H7 (cell line): ENCODE measurements around the gene METTL15. TPM values are rescaled to one million over a fixed set of nuclear protein-coding genes. Genes with fewer than 3 reads are reported as not detected.
"Not testable (repeated sequence)": the region's sequence is repeated elsewhere in the genome, so short reads cannot be mapped to it uniquely, and the experiment has no call there.

Experiments
- DNase-seq: peaks from one replicate; pipeline ENCODE4 v3.0.0; 2012
- H3K27me3 ChIP-seq: 2 replicates; pipeline ENCODE4 v1.6.0; 2011; ENCODE audit warnings: mild to moderate bottlenecking, low read length; ENCODE audit not compliant: control insufficient read depth, insufficient read depth
- H3K36me3 ChIP-seq: replicated peaks from 2 replicates; pipeline ENCODE4 v1.5.1; 2011; ENCODE audit warnings: low read length; ENCODE audit not compliant: control insufficient read depth, insufficient read depth
- H3K4me3 ChIP-seq: 2 replicates; pipeline ENCODE4 v1.5.1; 2011; ENCODE audit warnings: low read depth, mild to moderate bottlenecking, control low read depth, low read length, moderate library complexity; ENCODE audit not compliant: insufficient read depth
- total RNA-seq: library from RNA; depleted of rRNA; stranded (reverse); fragments of >200 nt; shearing (Covaris generic); gene quantifications from 2 replicates; pipeline ENCODE4 v1.2.3, GENCODE V29; 2014

The METTL15 gene
- total RNA-seq, 1 experiment from 2014 or later: 20.1 TPM

- DNase-seq: no peak
- H3K36me3 ChIP-seq: no peaks in the 10 kb centered on the region
- no peak overlapping the region for H3K4me3 ChIP-seq
- H3K27me3 ChIP-seq: no peaks in the 10 kb centered on the region
These were observed 229.5 kb downstream of the METTL15 start for GRCh38 chr11:28337701-28338100.

GRCh38 chr11:28338371-28338770, 230.2 kb downstream of the METTL15 start:
- Histone ChIP-seq H3K36me3 (no peaks in the 10 kb centered on the region), H3K4me3 (no peak overlapping the region), H3K27me3 (no peaks in the 10 kb centered on the region)
- no peak for DNase-seq

- DNase-seq: no peak
- Histone ChIP-seq H3K27me3 (no peaks in the 10 kb centered on the region), H3K36me3 (no peaks in the 10 kb centered on the region), H3K4me3 (no peak overlapping the region)
These were observed 231.3 kb downstream of the METTL15 start for GRCh38 chr11:28339488-28339887.

GRCh38 chr11:28342716-28343115, 234.5 kb downstream of the METTL15 start:
- Histone ChIP-seq H3K36me3 (no peaks in the 10 kb centered on the region), H3K27me3 (no peaks in the 10 kb centered on the region), H3K4me3 (no peak overlapping the region)
- DNase-seq: no peak

GRCh38 chr11:28343304-28344233, 235.4 kb downstream of the METTL15 start:
- Histone ChIP-seq H3K4me3 (no peak overlapping the region), H3K27me3 (no peaks in the 10 kb centered on the region), H3K36me3 (no peaks in the 10 kb centered on the region)
- DNase-seq: no peak

GRCh38 chr11:28346209-28346608, 238.0 kb downstream of the METTL15 start:
- no peaks in the 10 kb centered on the region for H3K27me3 ChIP-seq
- H3K4me3 ChIP-seq: no peak overlapping the region
- DNase-seq: no peak
- no peaks in the 10 kb centered on the region for H3K36me3 ChIP-seq

- Histone ChIP-seq H3K36me3 (no peaks in the 10 kb centered on the region), H3K4me3 (no peak overlapping the region), H3K27me3 (no peaks in the 10 kb centered on the region)
- DNase-seq: no peak
These were observed 238.5 kb downstream of the METTL15 start for GRCh38 chr11:28346721-28347120.

GRCh38 chr11:28347371-28347770, 239.2 kb downstream of the METTL15 start:
- Histone ChIP-seq H3K36me3 (no peaks in the 10 kb centered on the region), H3K4me3 (no peak overlapping the region), H3K27me3 (no peaks in the 10 kb centered on the region)
- no peak for DNase-seq

- Histone ChIP-seq H3K36me3 (no peaks in the 10 kb centered on the region), H3K27me3 (no peaks in the 10 kb centered on the region), H3K4me3 (no peak overlapping the region)
- DNase-seq: no peak
These were observed 242.0 kb downstream of the METTL15 start for GRCh38 chr11:28350216-28350615.

GRCh38 chr11:28353991-28354390, 245.8 kb downstream of the METTL15 start:
- no peaks in the 10 kb centered on the region for H3K27me3 ChIP-seq
- no peak for DNase-seq

GRCh38 chr11:28366549-28367346, 258.6 kb downstream of the METTL15 start:
- H3K36me3 ChIP-seq: no peaks in the 10 kb centered on the region; the same call in 1 of the 2 replicates

More at GRCh38 chr11:28353991-28354390, 245.8 kb downstream of the METTL15 start:
- H3K36me3 ChIP-seq: no peaks in the 10 kb centered on the region
- H3K4me3 ChIP-seq: no peak overlapping the region

GRCh38 chr11:28378095-28378494, 269.9 kb downstream of the METTL15 start:
- not testable (repeated sequence) for H3K27me3 ChIP-seq, DNase-seq, H3K4me3 ChIP-seq, H3K36me3 ChIP-seq

More at GRCh38 chr11:28366549-28367346, 258.6 kb downstream of the METTL15 start:
- no peak overlapping the region for H3K4me3 ChIP-seq
- DNase-seq: no peak
- no peaks in the 10 kb centered on the region for H3K27me3 ChIP-seq
